Colonic mucosa (tissue), 4 donors: Measurements from ENCODE around the gene RPL13A. TPM values are rescaled to one million over a fixed set of nuclear protein-coding genes. Genes with fewer than 3 reads are reported as not detected.

Source experiments
- DNase-seq: peaks from one replicate; pipeline ENCODE4 v3.0.0-alpha.2; 2020
- H3K27ac ChIP-seq: fragments of 200-600 bp; one replicate; pipeline ENCODE4 v1.8.0; 2021
- H3K27me3 ChIP-seq: fragments of 200-600 bp; one replicate; pipeline ENCODE4 v1.8.0; 2021
- H3K36me3 ChIP-seq: fragments of 200-600 bp; one replicate; pipeline ENCODE4 v1.8.0; 2021
- H3K4me1 ChIP-seq: fragments of 200-600 bp; one replicate; pipeline ENCODE4 v1.8.0; 2021; ENCODE audit warnings: mild to moderate bottlenecking
- H3K4me3 ChIP-seq: fragments of 200-600 bp; one replicate; pipeline ENCODE4 v1.8.0; 2021
- H3K9ac ChIP-seq, 2 donors: one replicate each; pipeline ENCODE4 v1.7.0; 2013; ENCODE audit warnings: control low read depth in 2 of 2, low read depth in 2 of 2, low read length in 2 of 2
- H3K9me3 ChIP-seq: fragments of 200-600 bp; one replicate; pipeline ENCODE4 v1.8.0; 2021
- intact Hi-C: fragments of 100-400 bp; cut with DNase I; formaldehyde crosslinking; loops from one replicate; pipeline ENCODE4 v1.14.1; 2022
- total RNA-seq, 2 donors: library from RNA; stranded (reverse); fragmentation: NEBNext Ultra II Directional in 1 of 2; extraction: Animal tissue kit (Norgen Biotek cat#: 25700) in 1 of 2; gene quantifications; one replicate each; pipeline ENCODE4 v1.2.1, GENCODE V29; 2021
- TF ChIP-seq, protein P1 (sequence below): fragments of 200-600 bp; IDR thresholded peaks from one replicate; pipeline ENCODE4 v1.8.0; 2022; ENCODE audit warnings: antibody characterized with exemption, mild to moderate bottlenecking
- donor health status: healthy.
- donor health status: DM: no; HTN: no; CAD: no.
- donor health status: DM: no; HTN: no; CAD: no.

RPL13A gene
- total RNA-seq, 2 donors from 2014 or later, result 2,431 to 2,528 TPM

DNA sequence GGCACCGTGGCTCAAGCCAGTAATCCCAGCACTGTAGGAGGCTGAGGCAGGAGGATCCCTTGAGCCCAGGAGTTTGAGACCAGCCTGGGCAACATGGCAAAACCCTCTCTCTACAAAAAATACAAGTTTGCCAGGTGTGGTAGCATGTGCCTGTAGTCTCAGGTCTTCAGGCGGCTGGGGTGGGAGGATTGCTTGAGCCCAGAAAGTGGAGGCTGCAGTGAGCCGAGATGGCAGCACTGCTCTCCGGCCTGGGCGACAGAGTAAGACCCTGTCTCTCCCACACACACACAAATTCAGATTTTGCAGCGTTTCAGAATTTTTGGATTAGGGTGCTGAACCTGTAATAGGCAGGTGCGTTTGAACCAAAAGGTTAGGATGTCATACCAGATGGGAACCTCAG, 11.1 kb downstream of the RPL13A start:
- H3K9ac ChIP-seq, result peak overlapping the region in 1 of 2 donors; percentile 100
- DNase-seq, result no peak
- no peaks in the 10 kb centered on the region for H3K9me3 ChIP-seq
- intact Hi-C loops, result no loop called here
- no peak overlapping the region for H3K4me3 ChIP-seq
- peaks cover 12% of the 10 kb centered on the region for H3K4me1 ChIP-seq
- TF ChIP-seq, protein P1, sequence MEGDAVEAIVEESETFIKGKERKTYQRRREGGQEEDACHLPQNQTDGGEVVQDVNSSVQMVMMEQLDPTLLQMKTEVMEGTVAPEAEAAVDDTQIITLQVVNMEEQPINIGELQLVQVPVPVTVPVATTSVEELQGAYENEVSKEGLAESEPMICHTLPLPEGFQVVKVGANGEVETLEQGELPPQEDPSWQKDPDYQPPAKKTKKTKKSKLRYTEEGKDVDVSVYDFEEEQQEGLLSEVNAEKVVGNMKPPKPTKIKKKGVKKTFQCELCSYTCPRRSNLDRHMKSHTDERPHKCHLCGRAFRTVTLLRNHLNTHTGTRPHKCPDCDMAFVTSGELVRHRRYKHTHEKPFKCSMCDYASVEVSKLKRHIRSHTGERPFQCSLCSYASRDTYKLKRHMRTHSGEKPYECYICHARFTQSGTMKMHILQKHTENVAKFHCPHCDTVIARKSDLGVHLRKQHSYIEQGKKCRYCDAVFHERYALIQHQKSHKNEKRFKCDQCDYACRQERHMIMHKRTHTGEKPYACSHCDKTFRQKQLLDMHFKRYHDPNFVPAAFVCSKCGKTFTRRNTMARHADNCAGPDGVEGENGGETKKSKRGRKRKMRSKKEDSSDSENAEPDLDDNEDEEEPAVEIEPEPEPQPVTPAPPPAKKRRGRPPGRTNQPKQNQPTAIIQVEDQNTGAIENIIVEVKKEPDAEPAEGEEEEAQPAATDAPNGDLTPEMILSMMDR, result no peak
- no peak overlapping the region for H3K27ac ChIP-seq
- H3K36me3 ChIP-seq, result peaks cover 7% of the 10 kb centered on the region
- H3K27me3 ChIP-seq, result no peaks in the 10 kb centered on the region

DNA sequence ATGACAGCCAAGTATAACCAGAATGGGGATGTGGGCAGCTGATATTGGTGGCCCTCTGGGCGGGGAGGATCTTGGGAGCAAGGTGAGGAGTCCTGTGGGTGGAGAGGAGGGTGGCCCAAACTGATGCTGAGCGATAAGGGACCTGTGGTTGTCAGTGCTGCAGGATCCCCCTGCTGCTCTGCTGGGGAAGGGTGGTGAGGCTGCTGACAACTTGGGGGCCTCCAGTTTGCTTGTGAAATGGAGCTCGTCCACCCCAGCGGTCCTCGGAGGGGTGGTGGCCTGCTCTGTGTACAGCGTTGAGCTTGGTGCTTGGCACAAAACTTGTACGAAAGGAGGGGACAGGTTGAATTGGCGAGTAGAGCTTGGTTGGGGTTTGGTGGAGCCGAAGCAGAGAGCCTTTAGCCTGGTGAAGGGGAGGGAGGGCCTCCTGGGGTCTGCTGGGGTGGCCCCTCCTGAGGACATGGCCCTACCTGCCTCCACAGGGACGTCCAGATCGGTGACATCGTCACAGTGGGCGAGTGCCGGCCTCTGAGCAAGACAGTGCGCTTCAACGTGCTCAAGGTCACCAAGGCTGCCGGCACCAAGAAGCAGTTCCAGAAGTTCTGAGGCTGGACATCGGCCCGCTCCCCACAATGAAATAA, 11.7 kb downstream of the RPL13A start:
- intact Hi-C loops, result no loop called here
- Histone ChIP-seq H3K27me3 (no peaks in the 10 kb centered on the region), H3K36me3 (peaks cover 7% of the 10 kb centered on the region), H3K27ac (peak overlapping the region; percentile 49), H3K9me3 (no peaks in the 10 kb centered on the region), H3K4me3 (peak overlapping the region; percentile 19), H3K4me1 (peaks cover 12% of the 10 kb centered on the region), H3K9ac (peak overlapping the region in 1 of 2 donors; percentile 14)
- DNase-seq, result no peak
- TF ChIP-seq, protein P1, result no peak

DNA sequence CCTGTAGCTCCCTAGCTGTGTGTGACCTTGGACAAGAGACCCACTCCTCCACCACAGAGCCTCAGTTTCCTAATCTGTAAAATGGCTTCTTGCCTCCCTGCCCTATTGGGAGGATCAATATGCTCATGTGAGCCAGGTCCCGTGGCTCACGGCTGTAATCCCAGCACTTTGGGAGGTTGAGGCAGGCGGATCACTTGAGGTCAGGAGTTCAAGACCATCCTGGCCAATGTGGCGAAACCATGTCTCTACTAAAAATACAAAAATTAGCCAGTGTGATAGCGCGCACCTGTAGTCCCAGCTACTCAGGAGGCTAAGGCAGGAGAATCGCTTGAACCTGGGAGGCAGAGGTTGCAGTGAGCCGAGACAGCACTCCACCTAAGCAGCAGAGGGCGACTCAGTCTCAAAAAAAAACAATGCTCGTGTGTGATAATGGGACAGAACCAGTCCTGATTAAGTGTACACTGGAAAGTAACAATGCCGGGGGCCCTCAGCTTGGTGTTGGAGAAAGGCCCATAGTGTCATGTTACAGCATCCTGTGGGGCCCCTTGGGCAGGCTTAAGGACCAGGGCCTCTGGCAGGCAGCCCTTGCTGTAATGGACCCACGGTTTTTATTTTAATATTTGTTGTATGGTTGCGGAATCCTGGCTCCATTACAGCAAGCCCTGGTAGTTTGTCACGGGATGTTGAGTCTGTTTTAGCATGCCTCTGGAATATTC, 15.6 kb downstream of the RPL13A start:
- Histone ChIP-seq H3K9ac (peak overlapping the region in 1 of 2 donors; percentile 12), H3K36me3 (peaks cover 7% of the 10 kb centered on the region), H3K4me3 (no peak overlapping the region), H3K9me3 (no peaks in the 10 kb centered on the region), H3K27ac (no peak overlapping the region), H3K27me3 (no peaks in the 10 kb centered on the region), H3K4me1 (peaks cover under 1% of the 10 kb centered on the region)
- intact Hi-C loops, result loop anchor here (2.0 kb wide), 1 partner anchor 44 kb away; no protein-coding TSS in a partner anchor
- no peak for DNase-seq
- TF ChIP-seq, protein P1, result peak; percentile 51

DNA sequence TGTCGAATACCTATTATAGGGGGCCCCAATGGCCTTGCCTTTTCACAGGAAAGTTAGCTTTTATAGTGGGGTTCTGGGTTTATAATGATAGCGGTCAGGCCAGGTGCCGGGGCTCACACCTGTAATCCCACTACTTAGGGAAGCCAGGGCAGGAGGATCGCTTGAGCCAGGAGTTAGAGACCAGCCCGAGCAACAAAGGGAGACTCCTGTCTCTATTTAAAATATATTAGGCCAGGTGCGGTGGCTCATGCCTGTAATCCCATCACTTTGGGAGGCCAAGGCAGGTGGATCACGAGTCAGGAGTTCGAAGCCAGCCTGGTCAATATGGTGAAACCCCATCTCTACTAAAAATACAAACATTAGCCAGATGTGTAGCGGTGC, 16.2 kb downstream of the RPL13A start:
- H3K27ac ChIP-seq, result no peak overlapping the region
- no peaks in the 10 kb centered on the region for H3K4me1 ChIP-seq
- TF ChIP-seq, protein P1, result no peak

DNA sequence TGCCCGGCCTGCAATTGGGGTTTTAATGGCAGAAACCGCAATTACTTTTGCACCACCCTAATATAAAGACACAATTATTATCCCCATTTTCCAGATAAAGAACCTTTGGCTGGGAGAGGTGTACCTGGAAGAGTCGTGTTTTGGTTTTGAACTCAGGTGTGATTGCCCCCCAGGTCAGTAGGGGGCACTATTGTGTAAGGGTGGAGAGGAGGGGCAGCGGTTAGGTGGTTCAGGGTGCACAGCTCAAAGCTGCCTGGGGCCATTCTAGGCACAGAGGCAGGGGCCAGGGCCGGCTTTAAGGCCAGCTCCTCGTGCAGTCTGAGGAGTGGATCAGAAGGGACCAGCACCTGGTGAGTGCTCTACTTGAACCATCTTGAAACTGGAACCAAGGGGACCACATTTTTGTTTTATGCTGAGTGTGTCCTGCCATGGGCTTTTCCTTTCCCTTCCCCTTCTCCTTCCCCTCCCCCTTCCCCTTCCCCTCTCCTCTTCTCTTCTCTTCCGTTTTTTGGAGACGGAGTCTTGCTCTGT, 19.2 kb downstream of the RPL13A start:
- Histone ChIP-seq H3K9me3 (no peaks in the 10 kb centered on the region), H3K27ac (no peak overlapping the region), H3K4me1 (no peaks in the 10 kb centered on the region), H3K4me3 (no peak overlapping the region), H3K36me3 (no peaks in the 10 kb centered on the region), H3K9ac (peak overlapping the region in 1 of 2 donors; percentile 12), H3K27me3 (no peaks in the 10 kb centered on the region)
- TF ChIP-seq, protein P1, result peak; percentile 81
- intact Hi-C loops, result loop anchor here (1.0 to 5.0 kb wide), 2 partner anchors 64 to 166 kb away; no protein-coding TSS in a partner anchor
- peak; percentile 88 for DNase-seq

More for the DNA sequence above, 16.2 kb downstream of the RPL13A start:
- Histone ChIP-seq H3K4me3 (no peak overlapping the region), H3K36me3 (peaks cover 6% of the 10 kb centered on the region), H3K9ac (no peak overlapping the region), H3K27me3 (no peaks in the 10 kb centered on the region), H3K9me3 (no peaks in the 10 kb centered on the region)
- no peak for DNase-seq
- intact Hi-C loops, result loop anchor here (2.0 kb wide), 1 partner anchor 43 kb away; no protein-coding TSS in a partner anchor
